ENCODE data around the gene FAM117A. TPM values are rescaled to one million over a fixed set of nuclear protein-coding genes. Genes with fewer than 3 reads are reported as not detected.

FAM117A gene
- total and polyA plus RNA-seq, 2 donors (not counting 3 experiments of a cell fraction or from before 2014, with no cell fraction given): 12.2 to 24.1 TPM

GRCh38 chr17:49757151-49757777 lies 6.7 kb downstream of the FAM117A start:
- H3K4me2 ChIP-seq (ENCODE audit: insufficient read depth, low read length): no peak overlapping the region
- TF ChIP-seq MYC (IDR thresholded peaks at IDR 0.05; ENCODE audit: low read depth, low read length) (no peak), FOS (IDR thresholded peaks at IDR 0.05; ENCODE audit: borderline replicate concordance, insufficient read depth, low read length) (no peak), POLR2AphosphoS5 (IDR thresholded peaks at IDR 0.05; ENCODE audit: insufficient read depth, low read depth, low read length) (no peak), POLR2A (IDR thresholded peaks at IDR 0.05; ENCODE audit: low read depth, low read length) (no peak), GATA2 (IDR thresholded peaks at IDR 0.05; ENCODE audit: insufficient read depth, insufficient read length, low read depth, low read length) (no peak), CTCF (IDR thresholded peaks at IDR 0.05; ENCODE audit: extremely low read depth in 1 of 2, insufficient read depth in 1 of 2, low read depth in 1 of 2, low read length in 2 of 2) (no peak), EZH2 (IDR thresholded peaks at IDR 0.05; ENCODE audit: borderline replicate concordance, low read depth, low read length, severe bottlenecking) (no peak), MAX (IDR thresholded peaks at IDR 0.05; ENCODE audit: insufficient read depth, insufficient read length) (no peak), JUN (IDR thresholded peaks at IDR 0.05; ENCODE audit: borderline replicate concordance, insufficient read depth, insufficient read length, low read depth) (no peak)
- no TSS peak for BruUV-seq (replicated peaks)
- H3K79me2 ChIP-seq (ENCODE audit: control insufficient read depth, insufficient read depth, low read length): no peaks in the 10 kb centered on the region
- ChIA-PET POLR2A (no interaction called here), CTCF (interaction anchor here (0.9 to 2.5 kb wide), 5 partner anchors 10 to 244 kb away, joined by 3 to 11 read pairs (median 4); partner anchors contain the start of gene SLC35B1)
- no peak overlapping the region for H3K4me3 ChIP-seq (replicated peaks in 1 of 3; ENCODE audit: insufficient read depth in 1 of 3, low read depth in 1 of 3, low read length in 3 of 3)
- no peak overlapping the region for H3K27ac ChIP-seq (ENCODE audit: insufficient read depth, low read depth, low read length)
- no peak for FAIRE-seq
- H2AFZ ChIP-seq (ENCODE audit: low read depth, low read length): no peak overlapping the region
- no peaks in the 10 kb centered on the region for H3K9me1 ChIP-seq (replicated peaks; ENCODE audit: control insufficient read depth, extremely low read depth, insufficient read depth, low read length)
- no peaks in the 10 kb centered on the region for H3K9me3 ChIP-seq (replicated peaks; ENCODE audit: control insufficient read depth, insufficient read depth, low read length)
- H3K36me3 ChIP-seq (ENCODE audit: control insufficient read depth in 2 of 2, extremely low read depth in 1 of 2, insufficient read depth in 2 of 2, low read length in 2 of 2): no peaks in the 10 kb centered on the region
- peaks cover 0 to 6% of the 10 kb centered on the region in 2 experiments for H3K27me3 ChIP-seq (ENCODE audit: control insufficient read depth in 2 of 2, insufficient read depth in 2 of 2, low read length in 2 of 2)
- dilution Hi-C loops (cut with MboI; ENCODE audit: extremely low pct_ligation_motif_present, low sequenced_read_pairs) (no loop called here), intact Hi-C loops (cut with micrococcal nuclease) (no loop called here)
- no peak for DNase-seq (ENCODE audit: low read depth, low spot score)
- H4K20me1 ChIP-seq (replicated peaks; ENCODE audit: control insufficient read depth, extremely low read depth, insufficient read depth, low read length): no peaks in the 10 kb centered on the region
- H3K9ac ChIP-seq (replicated peaks; ENCODE audit: extremely low read depth, insufficient read depth, low read length): no peak overlapping the region
- no peaks in the 10 kb centered on the region for H3K4me1 ChIP-seq (ENCODE audit: control insufficient read depth, extremely low read depth, insufficient read depth, low read length)

All from endothelial cell of umbilical vein (primary cell).